HCT116 (cell line): ENCODE measurements around the gene MLKL. TPM values are rescaled to one million over a fixed set of nuclear protein-coding genes. Genes with fewer than 3 reads are reported as not detected.

Experiments
- ATAC-seq: fragments of 200-7000 bp; cut with Tn5 transposase; 2 replicates; pipeline ENCODE4 v1.9.1; 2020; ENCODE audit warnings: mild to moderate bottlenecking, moderate library complexity
- BruUV-seq: library from RNA; stranded (reverse); fragments of 400-500 nt; replicated peaks from 2 replicates; lab custom pipeline; 2021; lab: Mats Ljungman, UMichigan
- CTCF ChIA-PET: fragments of 300-600 bp; sonication (Branson Sonifier 250); formaldehyde crosslinking; loops from one replicate; lab custom pipeline; 2021; ENCODE audit warnings: antibody characterized with exemption; lab: Charles Lee
- POLR2A ChIA-PET: fragments of 300-600, 350-600 bp; sonication (Branson Sonifier 250); formaldehyde crosslinking; loops from one replicate; lab custom pipeline; 2021; ENCODE audit warnings: antibody characterized with exemption; lab: Charles Lee
- RAD21 ChIA-PET, 2 experiments: fragments of 300-600 bp; sonication (Branson Sonifier 250); formaldehyde crosslinking; loops; one replicate each; lab custom pipeline; 2023; ENCODE audit warnings: low total read pairs in 2 of 2; ENCODE audit not compliant: uncharacterized antibody in 2 of 2, unreplicated experiment in 2 of 2, low non-redundant PET in 1 of 2; lab: Charles Lee
- DNase-seq: peaks from one replicate; pipeline ENCODE4 v3.0.0-alpha.2; 2010; ENCODE audit warnings: low read depth, low spot score
- H2AFZ ChIP-seq: fragments of 200-600 bp; shearing (Covaris generic), sonication (generic); 2 replicates; pipeline ENCODE4 v1.6.1; 2017; ENCODE audit warnings: low read depth, mixed run types, mixed read lengths, antibody characterized with exemption, low read length; ENCODE audit not compliant: poor library complexity, severe bottlenecking
- H3K27ac ChIP-seq: 2 replicates; pipeline ENCODE4 v1.5.1; 2012; ENCODE audit warnings: low read depth, low read length
- H3K27me3 ChIP-seq: fragments of 200-600 bp; sonication (generic); 2 replicates; pipeline ENCODE4 v1.6.1; 2016; ENCODE audit warnings: mixed run types, low read length, mixed read lengths; ENCODE audit not compliant: insufficient read depth
- H3K36me3 ChIP-seq, 2 experiments: fragments of 200-500 bp in 1 of 2; fragments of 200-600 bp in 1 of 2; sonication (Bioruptor generic) in 1 of 2; sonication (generic) in 1 of 2; 2 replicates each; pipeline versions ENCODE4 v1.5.1 to v1.6.1; 2014 to 2016; ENCODE audit warnings: low read length in 2 of 2, inconsistent platforms in 1 of 2, mixed read lengths in 1 of 2, mixed run types in 1 of 2; ENCODE audit not compliant: insufficient read depth in 2 of 2, control insufficient read depth in 1 of 2
- H3K4me1 ChIP-seq, 2 experiments: fragments of 200-600 bp in 1 of 2; sonication (generic) in 1 of 2; 2 replicates each; pipeline versions ENCODE4 v1.5.1 to v1.6.1; 2012 to 2017; ENCODE audit warnings: low read length in 2 of 2, inconsistent platforms in 1 of 2, mild to moderate bottlenecking in 1 of 2, mixed read lengths in 1 of 2, mixed run types in 1 of 2, moderate library complexity in 1 of 2; ENCODE audit not compliant: insufficient read depth in 2 of 2, control insufficient read depth in 1 of 2
- H3K4me2 ChIP-seq: fragments of 200-600 bp; sonication (generic); 2 replicates; pipeline ENCODE4 v1.6.1; 2017; ENCODE audit warnings: mixed run types, low read length, mixed read lengths
- H3K4me3 ChIP-seq, 2 experiments: fragments of 200-600 bp in 1 of 2; sonication (generic) in 1 of 2; replicated peaks in 1 of 2; 2 replicates each; pipeline ENCODE4 v1.5.1; 2011 to 2016; ENCODE audit warnings: low read length in 2 of 2, control low read depth in 1 of 2, low read depth in 1 of 2, mild to moderate bottlenecking in 1 of 2, mixed read lengths in 1 of 2, mixed run types in 1 of 2
- H3K79me2 ChIP-seq: fragments of 200-600 bp; sonication (generic); 2 replicates; pipeline ENCODE4 v1.6.1; 2017; ENCODE audit warnings: mild to moderate bottlenecking, mixed run types, low read length, moderate library complexity, mixed read lengths; ENCODE audit not compliant: insufficient read depth
- H3K9ac ChIP-seq: fragments of 200-600 bp; sonication (generic); 2 replicates; pipeline ENCODE4 v1.6.1; 2016; ENCODE audit warnings: low read length, mixed read lengths
- H3K9me2 ChIP-seq: fragments of 200-600 bp; sonication (generic), shearing (Covaris generic); 2 replicates; pipeline ENCODE4 v1.6.1; 2017; ENCODE audit warnings: mixed run types, mild to moderate bottlenecking, moderate library complexity; ENCODE audit not compliant: insufficient read depth
- H3K9me3 ChIP-seq, 2 experiments: fragments of 200-500 bp in 1 of 2; fragments of 200-600 bp in 1 of 2; sonication (Bioruptor generic) in 1 of 2; sonication (generic) in 1 of 2; 2 replicates each; pipeline ENCODE4 v1.6.1; 2014 to 2017; ENCODE audit warnings: low read length in 2 of 2, mixed read lengths in 2 of 2, inconsistent platforms in 1 of 2, low read depth in 1 of 2, mild to moderate bottlenecking in 1 of 2, mixed run types in 1 of 2, moderate library complexity in 1 of 2; ENCODE audit not compliant: control insufficient read depth in 1 of 2, insufficient read depth in 1 of 2
- H4K20me1 ChIP-seq: fragments of 200-600 bp; sonication (generic), shearing (Covaris generic); 2 replicates; pipeline ENCODE4 v1.6.1; 2017; ENCODE audit warnings: mixed run types, mild to moderate bottlenecking, moderate library complexity; ENCODE audit not compliant: insufficient read depth
- ATF3 ChIP-seq: IDR thresholded peaks from 2 replicates; pipeline ENCODE4 v1.6.1; 2012
- CBX3 ChIP-seq: IDR thresholded peaks from 2 replicates; pipeline ENCODE4 v1.6.1; 2012; ENCODE audit warnings: low read depth
- CEBPB ChIP-seq: IDR thresholded peaks from 2 replicates; pipeline ENCODE4 v1.6.1; 2012; ENCODE audit warnings: low read depth
- ELF1 ChIP-seq: IDR thresholded peaks from 2 replicates; pipeline ENCODE4 v1.6.1; 2012; ENCODE audit warnings: low read depth, borderline replicate concordance
- EZH2phosphoT487 ChIP-seq: fragments of 200-600 bp; IDR thresholded peaks from 2 replicates; pipeline ENCODE4 v1.6.1; 2018; ENCODE audit warnings: antibody characterized with exemption, borderline replicate concordance
- JUND ChIP-seq: IDR thresholded peaks from 2 replicates; pipeline ENCODE4 v1.6.1; 2012
- POLR2A ChIP-seq: IDR thresholded peaks from 2 replicates; pipeline ENCODE4 v1.7.0; 2011; ENCODE audit warnings: borderline replicate concordance; ENCODE audit not compliant: insufficient read depth, insufficient read length; ENCODE audit errors: extremely low read depth
- RAD21 ChIP-seq: IDR thresholded peaks from 2 replicates; pipeline ENCODE4 v1.6.1; 2012; ENCODE audit warnings: low read depth, mild to moderate bottlenecking
- SIN3A ChIP-seq: IDR thresholded peaks from 2 replicates; pipeline ENCODE4 v1.6.1; 2012; ENCODE audit warnings: low read depth
- SP1 ChIP-seq: IDR thresholded peaks from 2 replicates; pipeline ENCODE4 v1.6.1; 2012; ENCODE audit warnings: low read depth
- SRF ChIP-seq: IDR thresholded peaks from 2 replicates; pipeline ENCODE4 v1.6.1; 2012; ENCODE audit warnings: low read depth
- TCF7L2 ChIP-seq: IDR thresholded peaks from 2 replicates; pipeline ENCODE4 v1.7.0; 2011; ENCODE audit warnings: borderline replicate concordance, inconsistent platforms; ENCODE audit not compliant: insufficient read depth, insufficient read length; ENCODE audit errors: extremely low read depth
- YY1 ChIP-seq: IDR thresholded peaks from 2 replicates; pipeline ENCODE4 v1.6.1; 2011; ENCODE audit warnings: low read length, low read depth, moderate library complexity, mild to moderate bottlenecking; ENCODE audit not compliant: insufficient replicate concordance; ENCODE audit errors: extremely low read depth
- ZFX ChIP-seq: fragments of 450-650 bp; IDR thresholded peaks from 2 replicates; pipeline ENCODE4 v1.6.1; 2017
- ZNF274 ChIP-seq: fragments of 200-500 bp; sonication (Bioruptor generic); IDR thresholded peaks from 2 replicates; pipeline ENCODE4 v1.6.1; 2014; ENCODE audit warnings: mild to moderate bottlenecking, low read depth, low read length, inconsistent platforms
- intact Hi-C: fragments of 100-400 bp; cut with micrococcal nuclease; formaldehyde crosslinking; loops from 2 replicates; pipeline ENCODE4 v1.10.0; 2022
- total RNA-seq: library from RNA; stranded (reverse); gene quantifications from one replicate; pipeline ENCODE4 v1.2.1, GENCODE V29; 2021; ENCODE audit not compliant: unreplicated experiment
- TF ChIP-seq, protein P1 (sequence below): IDR thresholded peaks from 2 replicates; pipeline ENCODE4 v1.6.1; 2012; ENCODE audit warnings: low read depth

MLKL gene
- total RNA-seq, 1 experiment from 2014 or later: 8.3 TPM

DNA sequence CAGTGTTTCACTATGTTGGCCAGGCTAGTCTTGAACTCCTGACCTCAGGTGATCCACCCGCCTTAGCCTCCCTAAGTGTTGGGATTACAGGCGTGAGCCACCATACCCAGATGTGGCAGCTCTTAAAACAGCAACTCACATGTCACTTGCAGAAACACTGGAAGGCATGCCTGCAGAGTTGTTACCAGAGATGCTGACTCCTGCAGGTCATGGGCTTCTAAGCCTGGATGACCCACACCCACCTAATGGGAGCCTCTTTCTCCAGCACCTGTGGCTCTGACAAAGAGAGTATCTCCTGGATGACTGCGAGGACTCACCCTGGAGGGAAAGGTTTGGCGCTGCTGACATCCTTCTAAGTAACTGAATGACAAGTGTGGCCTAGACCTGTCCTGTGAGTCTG is 22.8 kb downstream of the MLKL start:
- Histone ChIP-seq H3K27ac (no peak overlapping the region), H3K36me3 (no peaks in the 10 kb centered on the region), H3K9ac (no peak overlapping the region), H3K4me1 (no peaks in the 10 kb centered on the region), H3K4me3 (no peak overlapping the region), H3K9me2 (no peaks in the 10 kb centered on the region), H3K27me3 (no peaks in the 10 kb centered on the region), H3K4me2 (no peak overlapping the region), H3K9me3 (no peaks in the 10 kb centered on the region), H4K20me1 (no peaks in the 10 kb centered on the region), H2AFZ (no peak overlapping the region), H3K79me2 (no peaks in the 10 kb centered on the region)
- no TSS peak for BruUV-seq
- TF ChIP-seq EZH2phosphoT487 (no peak), JUND (no peak), ZFX (no peak)
- ChIA-PET RAD21 (no interaction called here), CTCF (no interaction called here), POLR2A (no interaction called here)
- intact Hi-C loops: no loop called here
- ATAC-seq (peak; percentile 34), DNase-seq (no peak)

DNA sequence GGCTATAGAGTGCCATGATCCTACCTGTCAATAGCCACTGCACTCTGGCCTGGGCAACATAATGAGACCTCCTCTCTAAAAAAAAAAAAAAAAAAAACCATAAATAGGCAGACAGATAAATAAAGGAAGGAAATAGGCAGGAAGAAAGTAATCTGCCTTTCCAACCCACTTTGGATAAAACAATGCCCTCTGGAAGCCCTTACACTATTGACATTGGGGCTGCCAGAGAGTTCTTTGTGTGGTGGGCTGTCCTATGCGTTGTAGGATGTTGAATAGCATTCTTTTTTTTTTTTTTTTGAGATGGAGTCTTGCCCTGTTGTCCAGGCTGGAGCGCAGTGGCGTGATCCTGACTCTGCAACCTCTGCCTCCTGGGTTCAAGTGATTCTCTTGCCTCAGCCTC is 26.8 kb downstream of the MLKL start:
- Histone ChIP-seq H3K4me1 (no peaks in the 10 kb centered on the region), H3K9me3 (no peaks in the 10 kb centered on the region), H4K20me1 (no peaks in the 10 kb centered on the region), H3K79me2 (no peaks in the 10 kb centered on the region), H2AFZ (no peak overlapping the region), H3K9me2 (no peaks in the 10 kb centered on the region), H3K4me3 (no peak overlapping the region), H3K9ac (no peak overlapping the region), H3K4me2 (no peak overlapping the region), H3K27me3 (no peaks in the 10 kb centered on the region), H3K27ac (no peak overlapping the region), H3K36me3 (no peaks in the 10 kb centered on the region; a peak in 1 of 4 replicates)
- TF ChIP-seq CEBPB (no peak), ATF3 (no peak), TCF7L2 (no peak), ELF1 (no peak), SIN3A (no peak), RAD21 (no peak), POLR2A (no peak), JUND (no peak), ZFX (no peak), YY1 (no peak), SRF (no peak), EZH2phosphoT487 (no peak), ZNF274 (no peak), CBX3 (no peak), SP1 (no peak)
- TF ChIP-seq, protein P1, sequence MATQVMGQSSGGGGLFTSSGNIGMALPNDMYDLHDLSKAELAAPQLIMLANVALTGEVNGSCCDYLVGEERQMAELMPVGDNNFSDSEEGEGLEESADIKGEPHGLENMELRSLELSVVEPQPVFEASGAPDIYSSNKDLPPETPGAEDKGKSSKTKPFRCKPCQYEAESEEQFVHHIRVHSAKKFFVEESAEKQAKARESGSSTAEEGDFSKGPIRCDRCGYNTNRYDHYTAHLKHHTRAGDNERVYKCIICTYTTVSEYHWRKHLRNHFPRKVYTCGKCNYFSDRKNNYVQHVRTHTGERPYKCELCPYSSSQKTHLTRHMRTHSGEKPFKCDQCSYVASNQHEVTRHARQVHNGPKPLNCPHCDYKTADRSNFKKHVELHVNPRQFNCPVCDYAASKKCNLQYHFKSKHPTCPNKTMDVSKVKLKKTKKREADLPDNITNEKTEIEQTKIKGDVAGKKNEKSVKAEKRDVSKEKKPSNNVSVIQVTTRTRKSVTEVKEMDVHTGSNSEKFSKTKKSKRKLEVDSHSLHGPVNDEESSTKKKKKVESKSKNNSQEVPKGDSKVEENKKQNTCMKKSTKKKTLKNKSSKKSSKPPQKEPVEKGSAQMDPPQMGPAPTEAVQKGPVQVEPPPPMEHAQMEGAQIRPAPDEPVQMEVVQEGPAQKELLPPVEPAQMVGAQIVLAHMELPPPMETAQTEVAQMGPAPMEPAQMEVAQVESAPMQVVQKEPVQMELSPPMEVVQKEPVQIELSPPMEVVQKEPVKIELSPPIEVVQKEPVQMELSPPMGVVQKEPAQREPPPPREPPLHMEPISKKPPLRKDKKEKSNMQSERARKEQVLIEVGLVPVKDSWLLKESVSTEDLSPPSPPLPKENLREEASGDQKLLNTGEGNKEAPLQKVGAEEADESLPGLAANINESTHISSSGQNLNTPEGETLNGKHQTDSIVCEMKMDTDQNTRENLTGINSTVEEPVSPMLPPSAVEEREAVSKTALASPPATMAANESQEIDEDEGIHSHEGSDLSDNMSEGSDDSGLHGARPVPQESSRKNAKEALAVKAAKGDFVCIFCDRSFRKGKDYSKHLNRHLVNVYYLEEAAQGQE: no peak
- no peak for ATAC-seq
- CTCF ChIA-PET: no interaction called here
- DNase-seq: no peak
- BruUV-seq: no TSS peak
- intact Hi-C loops: no loop called here
- POLR2A ChIA-PET: no interaction called here
- RAD21 ChIA-PET: no interaction called here
